IPS DF 19.7 (cell line): Measurements from ENCODE around the gene FTO.

ENCODE experiments used
- DNase-seq: peaks from one replicate; pipeline ENCODE4 v3.0.0-alpha.2; 2013; ENCODE audit warnings: low read depth, low spot score

FTO gene

GRCh38 chr16:53781023-53781605, 77.2 kb downstream of the FTO start:
- DNase-seq = no peak

- no peak for DNase-seq
Observed at GRCh38 chr16:53782148-53782547, 78.2 kb downstream of the FTO start.

DNA sequence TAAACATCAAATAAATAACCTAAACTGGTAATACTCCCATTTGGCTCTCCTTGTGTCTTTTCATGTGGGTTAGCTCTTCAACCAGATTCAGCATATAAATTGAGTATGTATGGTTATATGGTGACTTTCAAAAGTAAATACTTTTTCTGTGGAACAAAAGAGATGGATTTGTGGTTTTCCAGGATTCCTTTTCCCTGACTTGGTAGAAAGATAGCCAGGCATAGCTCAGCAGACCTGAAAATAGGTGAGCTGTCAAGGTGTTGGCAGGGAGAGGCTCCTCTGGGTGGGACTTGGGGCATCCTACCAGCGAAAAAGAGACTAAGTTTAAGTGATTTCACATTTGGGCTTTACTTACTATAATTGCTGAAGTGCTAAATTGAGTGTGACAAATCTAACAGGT, 80.3 kb downstream of the FTO start:
- DNase-seq = no peak

- no peak for DNase-seq
Observed at GRCh38 chr16:53785044-53785443, 81.1 kb downstream of the FTO start.

DNA sequence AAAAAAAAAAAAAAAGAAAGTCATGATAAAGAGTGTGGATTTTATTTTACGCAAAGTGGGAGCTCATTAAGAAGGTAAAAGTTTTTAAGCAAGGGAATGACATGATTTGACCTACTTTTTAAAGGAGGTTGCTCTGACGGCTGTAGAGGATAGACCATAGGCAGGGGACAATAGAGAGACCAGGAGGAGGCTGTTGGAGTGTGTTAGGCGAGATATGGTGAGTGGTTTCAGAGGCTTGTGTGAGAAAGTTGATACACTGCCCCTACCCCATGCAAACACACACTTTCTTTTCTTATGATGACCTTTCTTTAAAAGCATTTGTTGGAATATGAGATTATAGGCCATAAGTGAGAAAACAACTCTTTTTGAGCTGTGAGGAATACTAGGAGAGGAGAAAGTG, 82.0 kb downstream of the FTO start:
- no peak for DNase-seq

- DNase-seq = no peak
Observed at GRCh38 chr16:53787423-53787822, 83.5 kb downstream of the FTO start.

DNA sequence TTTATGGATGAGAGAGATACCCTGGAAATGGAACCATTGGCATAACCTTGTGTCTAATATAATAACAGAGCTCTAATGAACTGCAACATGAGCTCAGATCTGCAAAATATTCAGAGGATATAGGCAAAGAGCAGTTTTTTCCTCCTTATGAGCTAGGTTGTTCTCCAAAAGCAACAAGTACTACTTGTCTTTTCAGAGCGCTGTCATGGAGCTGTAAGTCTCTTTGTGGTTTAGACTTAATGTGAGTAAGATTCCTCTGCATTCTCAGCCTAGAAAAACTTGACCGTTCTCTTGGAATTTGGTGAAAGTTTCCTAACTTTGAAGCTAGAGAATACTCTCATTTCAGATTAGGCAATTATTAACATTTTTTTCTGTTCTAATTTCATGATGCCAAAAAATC, 85.2 kb downstream of the FTO start:
- DNase-seq = no peak

DNA sequence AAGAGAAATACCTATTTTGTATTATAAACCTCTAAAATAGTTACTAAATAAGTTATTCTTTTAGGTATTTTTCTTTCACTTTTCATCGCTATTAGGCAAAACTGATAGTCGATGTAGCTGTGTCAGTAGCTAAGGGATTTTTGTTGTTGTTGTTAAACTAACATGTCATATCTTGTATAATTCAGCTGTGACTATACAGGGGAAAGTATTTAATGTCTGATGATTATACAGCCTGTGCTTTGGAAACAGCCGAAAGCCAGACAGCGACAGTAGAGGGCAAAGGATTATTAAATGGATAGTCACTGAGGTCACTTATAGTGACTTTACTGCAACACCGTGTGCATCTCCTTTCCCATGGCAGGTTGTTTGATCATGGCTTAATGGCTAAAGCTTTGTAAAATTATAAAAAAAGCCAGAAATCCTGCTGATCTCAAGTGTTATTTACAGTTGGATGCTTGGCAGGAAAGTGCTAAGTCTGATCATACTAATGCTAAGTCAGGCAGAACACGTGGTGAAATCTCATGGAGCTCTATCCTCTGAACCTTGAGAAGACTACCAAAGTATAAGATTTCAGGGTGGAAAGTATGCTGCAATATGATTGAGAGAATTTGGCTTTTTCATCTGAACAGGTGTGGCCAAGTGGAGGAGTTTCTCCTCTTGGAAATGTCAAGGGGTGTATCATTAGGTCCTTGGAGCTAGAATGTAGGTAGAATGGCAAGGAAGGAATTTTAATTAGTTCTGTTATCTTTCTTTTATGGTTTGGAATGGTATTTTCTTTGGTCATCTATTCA, 88.4 kb downstream of the FTO start:
- no peak for DNase-seq

- DNase-seq = no peak
Observed at GRCh38 chr16:53803451-53803850, 99.5 kb downstream of the FTO start.

DNA sequence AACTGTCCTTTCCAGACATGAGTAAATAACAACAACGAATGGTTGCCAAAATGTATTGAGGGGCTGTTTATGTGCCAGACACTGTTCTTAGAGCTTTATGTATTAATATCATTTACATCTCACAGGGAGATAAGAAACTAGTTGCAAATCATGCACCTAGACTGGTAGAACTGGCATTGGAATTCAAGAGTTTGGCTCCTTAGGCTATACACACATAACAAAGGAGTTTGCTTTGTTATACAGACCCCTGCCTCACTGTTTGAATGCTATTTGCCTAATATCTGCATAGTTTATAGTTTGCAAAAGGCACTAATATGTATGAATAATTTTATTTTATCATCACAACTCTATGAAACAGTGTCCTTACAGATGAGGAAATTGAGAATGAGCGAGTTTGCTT, 100.0 kb downstream of the FTO start:
- DNase-seq = no peak

GRCh38 chr16:53804467-53804866, 100.5 kb downstream of the FTO start:
- no peak for DNase-seq

- DNase-seq = no peak
Observed at GRCh38 chr16:53805113-53805512, 101.2 kb downstream of the FTO start.

GRCh38 chr16:53805752-53806151, 101.8 kb downstream of the FTO start:
- no peak for DNase-seq

- no peak for DNase-seq
Observed at GRCh38 chr16:53809088-53809932, 105.4 kb downstream of the FTO start.

- DNase-seq = no peak
Observed at GRCh38 chr16:53812914-53813313, 109.0 kb downstream of the FTO start.

- DNase-seq = no peak
Observed at GRCh38 chr16:53814801-53815200, 110.8 kb downstream of the FTO start.

DNA sequence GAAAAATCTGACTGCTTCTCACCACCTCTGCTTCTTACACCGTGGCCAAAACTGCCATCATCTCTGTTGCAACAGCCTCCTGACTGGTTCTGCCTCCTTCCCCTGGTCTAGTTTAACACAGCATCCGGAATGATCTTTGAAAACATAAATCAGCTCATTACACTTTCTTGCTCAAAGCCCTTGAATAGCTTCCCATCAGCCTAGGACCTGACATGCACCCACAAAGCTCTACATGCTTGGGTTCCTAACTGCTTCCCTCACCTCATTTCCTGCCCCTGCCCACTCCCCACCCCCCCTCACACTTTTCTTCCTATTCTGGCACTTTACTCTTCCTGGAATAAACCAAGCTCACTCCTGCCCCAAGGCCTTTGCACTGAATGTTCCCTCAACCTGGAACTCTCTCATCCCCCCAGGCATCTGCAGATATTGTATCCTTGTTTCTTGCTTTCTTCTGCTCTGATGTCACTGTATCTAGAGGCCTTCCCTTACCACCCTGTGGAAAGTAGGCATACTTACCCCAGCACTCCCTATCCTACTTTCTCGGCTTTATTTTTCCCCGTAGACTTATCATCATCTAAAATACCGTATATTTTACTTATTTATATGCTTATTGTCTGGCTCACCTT, 112.4 kb downstream of the FTO start:
- no peak for DNase-seq

DNA sequence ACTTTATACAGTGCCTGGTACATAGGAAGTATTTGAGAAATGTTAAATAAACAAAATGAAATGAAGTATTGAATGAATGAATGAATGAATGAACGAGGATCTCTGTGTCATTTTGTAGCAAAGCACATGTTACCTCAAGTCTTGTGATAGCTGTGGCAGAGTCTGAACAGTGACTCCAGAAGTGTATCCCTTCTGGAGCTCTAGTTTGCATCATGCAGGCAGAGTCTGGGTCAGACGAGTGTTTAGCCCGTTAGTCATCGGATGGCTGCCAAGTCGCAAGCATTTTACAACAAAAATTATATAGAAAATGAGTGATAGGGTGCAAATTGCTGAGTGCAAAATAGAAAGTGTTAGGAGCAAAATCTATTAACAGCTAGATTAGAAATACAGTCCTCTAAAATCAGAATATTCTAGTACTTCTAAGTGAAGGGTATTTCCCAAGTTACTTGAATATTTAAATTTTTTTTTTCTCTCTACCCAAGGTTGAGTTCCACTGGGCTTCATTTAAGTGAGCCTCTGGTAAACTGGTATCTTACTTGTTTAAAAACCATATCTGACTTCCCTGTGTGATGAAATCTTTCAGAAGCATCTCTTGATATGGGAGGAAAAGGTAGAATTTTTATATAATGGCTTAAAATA, 113.3 kb downstream of the FTO start:
- no peak for DNase-seq

GRCh38 chr16:53817812-53818550, 114.0 kb downstream of the FTO start:
- DNase-seq = no peak

- no peak for DNase-seq
Observed at GRCh38 chr16:53821487-53821886, 117.5 kb downstream of the FTO start.
